Stimulated activated CD4-positive, alpha-beta T cell treated with anti-CD3 and anti-CD28 coated beads, Interleukin-12 subunit alpha, Interleukin-12 subunit beta, amount 100 ng/mL, for 48 hours (primary cell): Measurements from ENCODE around the gene TOMM34.

Experiments
- DNase-seq, 3 donors: peaks; one replicate each; pipeline ENCODE4 v3.0.0-alpha.2; 2020; ENCODE audit warnings: low read depth in 2 of 3, low spot score in 1 of 3

The TOMM34 gene

DNA sequence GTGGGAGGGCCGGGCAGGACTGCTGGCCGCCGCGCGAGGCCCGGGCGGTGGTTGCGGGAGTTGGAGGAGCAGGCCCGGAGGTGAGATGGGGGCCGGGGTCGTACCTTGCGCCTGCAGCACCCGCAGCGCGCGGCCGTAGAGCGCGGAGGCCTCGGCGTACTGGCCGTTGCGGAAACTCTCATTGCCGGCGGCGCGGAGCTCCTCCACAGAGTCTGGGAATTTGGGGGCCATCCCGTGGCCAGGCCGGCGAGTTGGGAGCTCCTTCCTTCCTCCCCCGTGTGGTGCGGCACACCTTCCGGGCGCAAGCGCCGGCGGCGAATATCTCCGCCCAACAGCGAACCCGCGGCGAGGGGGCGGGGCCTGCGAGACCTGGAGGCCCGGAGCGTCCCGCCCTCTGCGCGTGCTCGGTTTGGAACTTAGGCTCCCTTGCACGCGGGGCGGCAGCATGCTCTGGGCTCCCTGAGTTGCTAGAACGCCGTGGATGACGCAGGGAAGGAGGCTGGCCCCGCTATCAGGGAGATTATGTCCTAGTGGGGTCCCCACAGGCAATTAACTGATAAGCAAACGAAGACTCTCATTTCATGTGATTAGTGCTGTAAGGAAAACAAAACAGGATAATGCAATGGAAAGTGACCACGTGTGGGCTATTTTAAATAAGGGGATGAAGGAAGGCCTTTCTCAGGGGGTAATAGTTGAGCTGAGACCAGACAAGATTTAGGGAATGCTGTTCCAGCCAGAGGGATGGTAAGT, at the start of gene TOMM34:
Gene TOMM34, minus strand, starts transcription at position 295 of the 750 bp plus-strand sequence. Its CDS starts 64 bp downstream, at position 231.
- peak; percentile 90 to 97 (median 91) for DNase-seq

DNA sequence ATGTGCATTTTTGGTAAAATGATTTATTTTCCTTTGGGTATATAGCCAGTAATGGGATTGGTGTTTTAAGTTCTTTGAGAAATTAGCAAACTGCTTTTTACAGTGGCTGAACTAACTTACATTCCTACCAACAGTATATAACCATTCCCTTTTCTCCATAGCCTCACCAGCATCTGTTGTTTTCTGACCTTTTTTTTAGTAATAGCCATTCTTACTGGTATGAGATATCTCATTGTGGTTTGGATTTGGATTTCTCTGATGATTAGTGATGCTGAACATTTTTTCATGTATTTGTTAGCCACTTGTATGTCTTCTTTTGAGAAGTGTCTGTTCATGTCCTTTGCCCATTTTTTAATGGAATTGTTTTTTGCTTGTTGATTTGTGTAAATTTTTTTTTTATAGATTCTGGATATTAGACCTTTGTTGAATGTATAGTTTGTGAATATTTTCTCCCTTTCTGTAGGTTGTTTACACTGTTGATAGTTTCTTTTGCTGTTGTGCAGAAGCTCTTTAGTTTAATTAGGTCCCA, 48.4 kb upstream of the TOMM34 start:
- DNase-seq, result no peak

DNA sequence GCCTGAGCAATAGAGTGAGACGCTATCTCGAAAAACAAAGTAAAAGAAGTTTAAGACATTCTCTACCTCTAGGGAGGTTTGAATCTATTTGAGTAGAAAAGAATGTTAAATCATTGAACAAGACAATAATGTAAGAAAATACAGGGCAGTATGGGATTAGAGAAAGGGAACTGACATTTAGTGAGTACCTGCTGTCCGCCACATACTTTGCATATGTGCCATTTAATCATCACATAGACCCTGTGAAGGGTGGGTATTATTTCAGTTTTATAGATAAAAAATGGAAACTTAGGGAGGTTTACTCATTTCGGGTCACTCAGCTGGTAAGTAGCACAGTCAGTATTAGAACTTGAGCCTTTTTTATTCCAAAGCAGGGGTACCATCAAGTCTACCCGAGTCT, 37.5 kb upstream of the TOMM34 start:
- DNase-seq, result no peak

DNA sequence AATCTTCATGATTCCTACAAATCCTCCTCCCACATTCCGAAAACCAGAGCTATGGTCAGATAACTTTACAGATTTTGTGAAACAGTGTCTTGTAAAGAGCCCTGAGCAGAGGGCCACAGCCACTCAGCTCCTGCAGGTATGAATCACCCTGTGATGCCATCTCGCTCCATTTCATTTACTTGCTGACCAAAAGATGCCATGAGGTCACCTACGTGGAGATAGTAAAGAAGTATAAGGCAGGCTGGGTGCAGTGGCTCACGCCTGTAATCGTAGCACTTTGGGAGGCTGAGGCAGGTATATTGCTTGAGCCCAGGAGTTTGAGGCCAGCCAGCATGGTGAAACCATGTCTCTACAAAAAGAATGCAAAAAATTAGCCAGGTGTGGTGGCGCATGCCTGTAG, 37.0 kb upstream of the TOMM34 start:
- no peak for DNase-seq

DNA sequence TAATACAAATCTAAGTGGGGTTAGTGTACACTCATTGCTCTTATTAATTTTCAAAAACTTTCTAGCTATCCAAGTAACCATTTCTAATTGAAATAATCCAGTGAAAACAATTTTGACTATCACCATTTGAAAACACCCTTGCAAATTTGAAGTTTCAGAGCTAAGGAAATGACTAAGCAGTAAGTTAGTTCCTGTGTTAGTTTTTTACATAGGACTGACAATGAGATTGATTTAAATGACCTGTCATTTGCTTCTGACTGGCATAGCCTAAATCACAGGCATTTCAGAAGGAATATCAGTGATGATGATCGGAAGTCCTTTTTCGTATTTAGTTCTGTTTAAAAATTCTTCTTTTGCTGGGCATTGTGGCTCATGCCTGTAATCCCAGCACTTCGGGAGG, 33.1 kb upstream of the TOMM34 start:
- no peak for DNase-seq

- DNase-seq, result no peak
Observed at GRCh38 chr20:44990957-44991356, 30.8 kb upstream of the TOMM34 start.

GRCh38 chr20:44990425-44990824, 30.2 kb upstream of the TOMM34 start:
- peak; percentile 42 to 66 (median 54) for DNase-seq

GRCh38 chr20:44988631-44989171, 28.5 kb upstream of the TOMM34 start:
- DNase-seq, result no peak

- DNase-seq, result no peak
Observed at GRCh38 chr20:44983093-44983674, 23.0 kb upstream of the TOMM34 start.

DNA sequence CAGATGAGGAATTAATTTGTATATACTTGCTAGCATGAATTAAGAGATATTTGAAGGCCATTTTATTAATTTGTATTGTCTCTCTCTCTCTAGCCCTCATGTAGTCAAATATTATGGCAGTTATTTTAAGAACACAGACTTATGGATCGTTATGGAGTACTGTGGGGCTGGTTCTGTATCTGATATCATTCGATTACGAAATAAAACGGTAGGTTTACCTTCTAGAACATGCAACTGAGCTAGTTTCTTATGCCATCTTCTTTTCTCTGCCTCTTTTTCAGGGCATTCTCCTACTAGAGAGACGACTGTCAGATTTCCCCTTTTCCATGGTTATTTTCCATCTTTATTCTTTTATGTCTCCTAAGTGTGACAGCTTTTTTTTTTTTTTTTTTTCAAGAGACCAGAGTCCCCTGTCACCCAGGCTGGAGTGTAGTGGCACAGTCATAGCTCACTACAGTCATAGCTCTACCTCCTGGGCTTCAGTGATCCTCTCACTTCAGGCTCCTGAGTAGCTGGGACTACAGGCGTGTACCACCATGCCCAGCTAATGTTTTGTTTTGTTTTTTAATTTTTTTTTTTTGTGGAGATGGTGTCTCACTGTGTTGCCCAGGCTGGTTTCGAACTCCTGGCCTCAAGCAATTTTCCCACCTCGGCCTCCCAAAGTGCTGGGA, 21.7 kb upstream of the TOMM34 start:
- no peak for DNase-seq

DNA sequence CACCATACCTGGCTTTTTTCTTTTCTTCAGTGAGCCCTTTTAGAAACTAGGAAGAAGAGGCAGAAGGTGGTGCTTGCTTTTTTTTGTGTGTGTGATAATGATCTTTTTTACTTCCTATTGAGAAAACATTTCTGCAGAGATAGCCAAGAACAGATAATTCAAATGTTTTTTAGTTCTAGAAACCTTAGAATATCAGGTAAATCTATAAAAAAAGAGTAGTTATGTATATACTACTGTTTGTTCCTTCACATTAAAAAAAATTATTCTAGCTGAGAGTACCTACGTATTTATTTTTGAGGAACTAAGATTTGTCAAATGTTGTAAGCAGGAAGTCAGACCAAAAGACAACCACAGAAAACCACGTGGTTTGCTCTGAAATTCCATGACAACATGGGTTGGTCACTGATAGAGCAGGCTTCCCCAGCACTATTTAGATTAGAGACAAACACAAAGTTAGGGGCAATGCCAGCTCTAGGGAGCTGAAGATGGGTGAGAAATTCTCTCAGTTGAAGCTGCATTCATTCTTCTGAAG, 19.0 kb upstream of the TOMM34 start:
- peak in 1 of 3 donors; percentile 57 for DNase-seq

GRCh38 chr20:44976698-44977097, 16.5 kb upstream of the TOMM34 start:
- DNase-seq, result no peak

DNA sequence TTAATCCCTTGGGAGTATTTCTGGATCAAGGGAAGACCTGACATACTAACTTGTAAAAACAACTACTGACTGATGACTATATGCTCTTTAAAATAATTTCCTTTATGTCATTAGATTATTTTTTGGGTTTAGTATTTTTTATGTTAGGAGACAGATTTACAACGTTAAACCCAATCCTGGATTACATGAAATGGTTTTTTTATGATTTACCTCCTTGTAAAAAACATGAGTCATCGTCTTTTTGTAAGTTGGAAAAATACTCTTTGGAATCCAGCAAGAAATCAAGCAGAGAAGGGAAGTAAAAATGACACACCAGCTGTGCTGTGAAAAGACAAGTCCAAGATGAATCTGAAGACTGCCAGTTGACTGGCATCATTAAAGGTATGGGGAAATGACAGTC, 12.9 kb upstream of the TOMM34 start:
- DNase-seq, result no peak

DNA sequence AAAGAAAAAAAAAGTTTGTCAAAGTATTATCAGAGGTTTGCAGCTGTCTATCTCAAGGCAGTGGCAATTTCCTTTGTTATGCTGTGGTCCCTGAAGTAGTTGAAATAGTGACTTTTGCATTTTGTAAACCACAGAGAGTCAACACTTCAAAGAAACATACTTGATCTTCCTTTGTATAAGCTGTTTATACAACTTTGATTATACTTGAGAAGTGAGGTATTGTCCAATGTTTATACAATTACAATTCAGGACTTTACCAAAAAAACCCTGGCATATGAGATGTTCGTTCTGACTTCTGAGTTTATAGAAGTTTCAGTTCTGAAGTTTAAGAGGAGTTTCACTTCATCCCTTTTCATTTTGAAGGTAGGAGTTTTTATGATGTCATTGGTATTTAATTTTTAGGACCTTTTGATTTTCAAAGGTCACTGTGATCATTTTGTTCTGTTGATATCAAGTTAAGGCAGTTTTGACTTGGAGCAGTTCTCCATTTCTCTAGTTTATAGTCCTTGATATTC, 10.1 kb upstream of the TOMM34 start:
- no peak for DNase-seq

DNA sequence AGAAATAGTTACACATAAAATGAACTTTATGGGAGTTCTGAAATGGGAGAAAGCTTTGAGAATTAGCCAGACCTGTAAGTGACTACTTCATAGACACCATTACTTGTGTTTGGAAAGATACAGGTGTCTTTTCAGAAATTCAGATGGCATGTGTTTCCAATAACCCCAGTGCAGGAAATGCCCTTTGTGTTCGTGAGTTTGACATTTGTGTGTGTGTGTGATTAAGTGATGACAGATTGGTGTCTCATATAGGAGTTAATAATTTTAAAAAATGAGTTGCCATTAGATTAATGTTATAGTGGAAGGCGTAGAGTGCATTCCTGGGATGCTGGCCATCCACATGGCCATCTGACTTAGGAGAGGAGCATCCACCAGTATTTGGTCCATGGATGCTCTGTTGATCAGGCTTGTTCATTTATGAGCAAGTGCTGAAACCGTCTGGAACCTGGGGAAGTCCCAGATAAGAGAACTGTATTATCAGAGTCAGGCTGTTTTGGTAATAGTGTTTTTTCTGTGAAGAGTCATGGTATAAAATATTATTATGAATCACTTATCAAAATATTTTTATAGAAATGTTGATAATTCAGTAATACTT, 9.2 kb upstream of the TOMM34 start:
- DNase-seq, result no peak

- no peak for DNase-seq
Observed at GRCh38 chr20:44967207-44967807, 7.1 kb upstream of the TOMM34 start.

DNA sequence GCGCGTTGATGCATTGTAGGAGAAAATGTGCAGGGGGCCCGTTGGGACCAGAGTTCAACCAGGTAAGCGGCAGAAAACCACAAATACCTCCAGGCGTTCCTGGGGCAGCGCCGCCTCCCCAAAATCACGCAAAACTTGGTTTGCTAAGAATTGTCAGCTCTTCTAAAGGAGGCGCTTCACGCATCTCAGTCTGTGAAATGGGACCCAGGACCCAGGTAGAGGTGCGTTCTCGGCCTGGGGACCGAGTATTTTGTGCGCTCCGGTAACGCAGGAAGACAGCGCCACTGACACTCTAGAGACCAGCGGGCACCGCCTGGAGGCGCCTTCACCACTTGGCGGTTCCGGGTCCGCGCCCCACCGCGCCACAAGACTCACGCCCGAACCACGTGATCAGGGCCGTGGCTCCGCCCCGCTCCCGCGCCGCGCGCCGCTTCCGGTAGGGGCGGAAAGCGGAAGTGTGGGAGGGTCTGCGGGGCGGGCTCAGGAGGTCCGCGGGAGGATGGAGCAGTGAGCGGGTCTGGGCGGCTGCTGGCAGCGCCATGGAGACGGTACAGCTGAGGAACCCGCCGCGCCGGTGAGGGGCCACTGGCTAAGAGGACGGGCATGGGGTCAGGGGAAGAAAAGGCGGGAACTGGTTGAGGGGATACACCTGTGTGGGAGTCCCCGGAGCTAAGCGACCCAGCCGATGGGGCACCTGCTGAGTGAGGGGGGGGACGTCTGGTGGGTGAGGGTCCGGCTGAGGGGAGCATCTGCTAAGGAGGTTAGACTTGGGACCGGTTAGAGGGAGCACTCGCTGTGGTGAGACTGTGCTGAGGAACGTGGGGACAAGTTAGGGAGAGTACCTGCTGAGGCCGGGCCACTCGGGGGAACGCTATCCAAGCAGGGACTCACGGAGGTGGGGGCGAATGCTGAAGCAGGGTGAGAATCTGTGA, 6.1 kb upstream of the TOMM34 start, which contains the start of gene STK4:
Gene STK4, plus strand, starts transcription at position 483 of the 932 bp plus-strand sequence. Its CDS starts 57 bp downstream, at position 540.
- peak; percentile 90 to 92 (median 92) for DNase-seq

GRCh38 chr20:44965651-44966029, 5.4 kb upstream of the TOMM34 start:
- no peak for DNase-seq
